IPS-NIHi7 (cell line): ENCODE data around the gene ZFYVE28.

Source experiments
- DNase-seq: peaks from one replicate; pipeline ENCODE4 v3.0.0; 2012; ENCODE audit warnings: mixed read lengths; ENCODE audit errors: extremely low spot score

ZFYVE28 gene

GRCh38 chr4:2353222-2354107 is 65.0 kb downstream of the ZFYVE28 start:
- DNase-seq = no peak

- DNase-seq = no peak
Measured at GRCh38 chr4:2352729-2353221, 65.7 kb downstream of the ZFYVE28 start.

- DNase-seq = no peak
Measured at GRCh38 chr4:2352171-2352570, 66.3 kb downstream of the ZFYVE28 start.

- DNase-seq = no peak
Measured at GRCh38 chr4:2350982-2351381, 67.5 kb downstream of the ZFYVE28 start.

- no peak for DNase-seq
Measured at GRCh38 chr4:2348786-2349185, 69.7 kb downstream of the ZFYVE28 start.

- no peak for DNase-seq
Measured at GRCh38 chr4:2347190-2347589, 71.3 kb downstream of the ZFYVE28 start.

- DNase-seq = no peak
Measured at GRCh38 chr4:2343476-2343875, 75.0 kb downstream of the ZFYVE28 start.

GRCh38 chr4:2341911-2342652 is 76.4 kb downstream of the ZFYVE28 start:
- peak; percentile 4 for DNase-seq

- peak; percentile 4 for DNase-seq
Measured at GRCh38 chr4:2341261-2341841, 77.1 kb downstream of the ZFYVE28 start.

GRCh38 chr4:2340272-2341061 is 78.0 kb downstream of the ZFYVE28 start:
- DNase-seq = no peak

GRCh38 chr4:2339458-2340271 is 78.8 kb downstream of the ZFYVE28 start:
- DNase-seq = peak; percentile 8

- DNase-seq = peak; percentile 21
Measured at GRCh38 chr4:2338754-2339457, 79.5 kb downstream of the ZFYVE28 start.

- DNase-seq = no peak
Measured at GRCh38 chr4:2337896-2338295, 80.5 kb downstream of the ZFYVE28 start.

GRCh38 chr4:2337131-2337723 is 81.2 kb downstream of the ZFYVE28 start:
- DNase-seq = no peak

- no peak for DNase-seq
Measured at GRCh38 chr4:2336659-2337058, 81.8 kb downstream of the ZFYVE28 start.

- DNase-seq = no peak
Measured at GRCh38 chr4:2335729-2336101, 82.7 kb downstream of the ZFYVE28 start.

- DNase-seq = no peak
Measured at GRCh38 chr4:2334826-2335728, 83.4 kb downstream of the ZFYVE28 start.

GRCh38 chr4:2333916-2334644 is 84.4 kb downstream of the ZFYVE28 start:
- DNase-seq = no peak
